Activated CD8-positive, alpha-beta memory T cell treated with anti-CD3 and anti-CD28 coated beads, Interleukin-2, amount 50 U/mL, for 1 hour (primary cell): ENCODE measurements around the gene GATM.
"Not testable (repeated sequence)": the region's sequence is repeated elsewhere in the genome, so short reads cannot be mapped to it uniquely, and the experiment has no call there.

ENCODE experiments used
- DNase-seq: peaks from one replicate; pipeline ENCODE4 v3.0.0-alpha.2; 2020; ENCODE audit errors: extremely low read depth

GATM gene

GRCh38 chr15:45389351-45389750 is 11.0 kb upstream of the GATM start:
- DNase-seq: no peak

DNA sequence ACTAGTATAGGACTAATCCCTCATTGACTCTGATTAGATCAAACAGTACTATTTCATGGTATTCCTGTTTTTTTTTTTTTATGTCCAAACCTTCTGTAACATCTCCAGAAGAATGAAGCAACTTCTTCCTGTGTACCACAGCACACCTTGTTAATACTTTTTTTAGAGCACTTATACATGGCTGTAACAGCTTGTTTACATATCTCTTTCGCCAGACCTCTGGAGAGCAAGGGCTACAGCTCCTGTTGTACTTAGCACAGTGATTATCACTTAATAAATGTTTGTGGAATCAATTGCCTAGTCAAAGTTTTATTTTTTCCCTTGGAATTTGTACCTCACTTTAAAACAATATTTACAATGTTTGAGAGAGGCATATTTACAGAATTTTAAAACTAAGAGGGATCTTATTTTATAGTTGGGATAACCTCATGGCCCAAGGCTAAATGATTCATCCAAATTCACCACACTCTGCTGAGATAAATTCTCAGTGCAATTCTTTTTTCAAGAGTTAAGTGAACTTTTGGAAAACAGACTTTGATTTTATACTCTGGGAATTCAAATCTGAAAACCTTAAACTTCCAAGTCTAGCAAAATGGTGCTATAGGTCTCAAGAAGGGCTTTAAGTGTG is 9.2 kb upstream of the GATM start:
- DNase-seq: no peak

DNA sequence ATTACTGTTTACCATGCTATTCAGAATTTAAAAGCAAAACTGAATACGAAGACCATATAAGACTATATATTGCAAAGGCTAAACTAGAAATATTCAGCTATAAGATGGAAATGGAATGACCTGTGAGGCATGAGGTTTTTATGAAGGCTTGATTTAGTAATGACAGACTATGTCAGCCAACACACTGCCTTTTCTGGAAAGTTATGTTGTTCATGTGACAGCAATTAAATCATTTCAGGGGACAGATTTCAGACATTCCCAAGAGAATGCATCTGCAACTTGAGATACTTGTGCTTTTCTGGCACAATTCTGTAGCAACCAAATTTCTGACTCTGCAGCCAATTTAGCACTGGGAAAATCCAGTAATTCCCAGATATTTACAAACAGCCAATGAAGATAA is 8.6 kb upstream of the GATM start:
- DNase-seq: no peak

DNA sequence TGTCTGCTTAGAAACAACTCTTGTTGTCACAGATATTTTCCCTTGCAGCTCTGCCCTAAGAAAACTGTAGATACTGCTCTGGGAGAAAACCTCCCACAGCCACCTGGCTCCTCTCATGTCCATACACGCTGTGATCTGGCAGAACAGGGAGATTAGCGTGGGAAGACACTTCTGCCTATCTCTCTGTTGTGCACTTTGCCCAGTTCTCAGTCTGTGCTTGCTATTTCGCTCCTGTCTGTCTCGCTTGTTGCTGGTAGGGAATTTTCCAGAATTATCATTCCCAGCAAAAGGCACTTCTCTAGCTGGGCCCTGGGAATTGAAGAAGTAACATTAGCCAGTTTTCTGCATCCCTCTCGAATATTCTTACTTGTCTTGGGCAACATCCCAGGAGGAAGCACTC is 8.1 kb upstream of the GATM start:
- DNase-seq: no peak

- DNase-seq: no peak
Measured at GRCh38 chr15:45385590-45385989, 7.2 kb upstream of the GATM start.

DNA sequence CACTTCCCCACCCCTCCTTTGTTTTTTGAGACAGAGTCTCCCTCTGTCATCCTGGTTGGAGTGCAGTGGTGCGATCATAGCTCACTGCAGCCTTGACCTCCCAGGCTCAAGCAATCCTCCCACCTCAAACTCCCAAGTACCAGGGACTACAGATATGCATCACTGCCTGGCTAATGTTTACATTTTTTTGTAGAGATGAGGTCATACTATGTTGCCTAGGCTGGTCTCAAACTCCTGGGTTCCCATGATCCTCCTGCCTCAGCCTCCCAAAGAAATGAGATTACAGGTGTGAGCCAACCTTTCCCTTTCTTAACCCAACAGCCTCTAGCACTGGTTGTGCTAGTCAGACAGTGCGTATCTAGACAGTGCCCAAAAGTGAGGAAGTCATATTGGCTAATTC is 6.4 kb upstream of the GATM start:
- no peak for DNase-seq

- DNase-seq: no peak
Measured at GRCh38 chr15:45378913-45379262, 544 bp upstream of the GATM start.

GRCh38 chr15:45377609-45378148 is 665 bp downstream of the GATM start:
- DNase-seq: no peak

GRCh38 chr15:45376967-45377608 is 1.3 kb downstream of the GATM start:
- no peak for DNase-seq

DNA sequence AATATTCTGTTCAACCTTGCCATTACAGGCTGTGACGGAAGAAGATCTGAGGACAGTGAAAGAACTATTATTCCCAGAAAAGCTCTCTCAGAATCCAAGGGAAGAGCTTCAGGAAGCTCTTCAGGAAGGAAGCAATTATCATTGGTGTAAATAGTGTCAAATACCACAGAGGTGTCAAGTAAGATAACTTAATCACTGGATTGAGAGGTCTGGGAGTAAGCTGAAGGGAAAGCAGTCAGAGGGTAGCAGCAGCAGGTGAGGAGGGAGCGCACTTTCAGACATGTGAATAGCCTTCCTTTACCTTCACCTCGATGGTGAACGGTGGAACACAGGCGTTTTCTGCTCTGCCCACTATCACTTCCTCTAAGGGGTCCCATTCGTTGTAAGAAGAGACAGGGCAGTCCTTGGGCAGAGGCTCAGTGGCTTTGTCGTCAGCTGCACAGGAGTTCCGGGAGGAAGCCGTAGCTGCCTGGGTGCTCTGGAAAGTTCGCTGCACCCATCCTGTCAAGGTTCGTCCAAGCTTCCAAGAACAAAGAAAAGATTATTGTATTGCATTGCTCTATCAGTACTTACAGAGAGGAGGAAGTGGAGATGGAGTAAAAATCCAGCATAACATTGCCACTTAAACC is 1.9 kb downstream of the GATM start:
- no peak for DNase-seq

GRCh38 chr15:45375836-45376235 is 2.5 kb downstream of the GATM start:
- DNase-seq: no peak

GRCh38 chr15:45373976-45374375 is 4.4 kb downstream of the GATM start:
- DNase-seq: no peak

DNA sequence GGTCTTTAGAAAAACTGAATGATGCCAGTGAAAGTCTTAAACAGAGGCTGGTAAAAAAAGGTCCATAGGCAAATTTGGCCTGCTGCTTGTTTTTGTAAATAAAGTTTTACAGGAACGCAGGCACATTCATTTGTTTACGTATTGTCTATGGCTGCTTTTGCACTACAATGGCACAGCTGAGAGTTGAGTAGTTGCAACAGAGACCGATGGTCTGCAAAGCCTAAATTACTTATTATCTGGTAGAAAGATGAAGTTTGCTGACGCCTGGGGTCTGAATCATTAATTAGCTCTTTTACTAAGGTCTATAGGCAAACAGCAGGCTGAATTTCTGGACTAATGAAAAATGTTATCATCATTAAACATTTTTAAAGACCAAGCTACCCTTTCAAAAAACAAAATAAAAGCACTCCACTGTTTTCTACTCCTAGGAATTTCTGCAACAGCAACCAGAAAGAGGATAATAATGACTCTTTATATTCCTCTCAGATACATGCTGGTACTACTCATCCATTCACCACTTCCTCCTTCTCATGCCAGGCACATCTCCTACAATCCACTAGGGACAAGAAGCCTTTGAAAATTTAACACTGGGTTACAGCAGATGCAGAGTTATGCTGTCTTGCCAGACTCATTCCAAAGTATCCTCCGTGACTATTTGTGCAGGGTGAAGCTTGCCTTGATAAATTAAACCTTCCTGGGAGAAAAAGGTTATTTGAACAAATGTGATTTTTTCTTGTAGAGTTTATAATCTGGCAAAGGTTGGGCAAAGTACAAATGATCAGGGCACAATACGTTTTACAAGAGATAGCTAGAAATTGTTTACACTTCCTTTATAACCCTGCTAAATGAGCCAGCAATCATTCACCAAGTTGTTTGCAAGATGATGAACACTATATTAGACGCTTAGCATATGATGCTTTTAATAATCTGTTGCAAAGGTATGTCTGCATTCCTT is 6.0 kb downstream of the GATM start:
- no peak for DNase-seq

DNA sequence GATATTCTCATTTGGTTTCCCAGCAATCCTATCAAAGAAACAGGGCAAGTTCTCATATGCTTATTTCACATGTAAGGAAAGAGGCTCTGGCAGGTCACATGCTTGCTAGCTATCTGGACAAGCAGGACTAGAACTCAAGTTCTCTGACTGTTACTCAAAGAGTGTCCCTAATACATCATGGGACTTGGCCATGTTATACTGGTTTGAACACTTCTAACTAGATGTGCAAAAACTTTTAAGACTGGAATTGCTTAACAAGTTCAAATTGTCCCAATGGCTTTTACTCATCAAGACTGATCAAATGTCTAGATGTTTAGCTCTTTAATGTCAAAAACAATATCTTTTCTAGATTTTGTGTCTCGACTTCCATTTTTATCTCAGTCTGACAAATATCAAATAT is 6.8 kb downstream of the GATM start:
- DNase-seq: no peak

DNA sequence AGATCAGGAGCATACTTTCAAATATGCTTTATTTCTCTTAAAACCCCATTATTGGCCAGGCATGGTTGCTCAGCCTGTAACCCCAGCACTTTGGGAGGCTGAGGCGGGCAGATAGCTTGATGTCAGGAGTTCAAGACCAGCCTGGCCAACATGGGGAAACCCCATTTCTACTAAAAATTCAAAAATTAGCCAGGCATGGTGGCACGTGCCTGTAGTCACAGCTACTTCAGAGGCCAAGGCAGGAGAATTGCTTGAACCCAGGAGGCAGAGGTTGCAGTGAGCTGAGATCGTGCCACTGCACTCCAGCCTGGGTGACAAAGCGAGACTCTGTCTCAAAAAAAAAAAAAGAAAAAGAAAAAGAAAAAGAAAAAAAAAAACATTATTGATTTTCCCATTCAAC is 8.3 kb downstream of the GATM start:
- not testable (repeated sequence) for DNase-seq

DNA sequence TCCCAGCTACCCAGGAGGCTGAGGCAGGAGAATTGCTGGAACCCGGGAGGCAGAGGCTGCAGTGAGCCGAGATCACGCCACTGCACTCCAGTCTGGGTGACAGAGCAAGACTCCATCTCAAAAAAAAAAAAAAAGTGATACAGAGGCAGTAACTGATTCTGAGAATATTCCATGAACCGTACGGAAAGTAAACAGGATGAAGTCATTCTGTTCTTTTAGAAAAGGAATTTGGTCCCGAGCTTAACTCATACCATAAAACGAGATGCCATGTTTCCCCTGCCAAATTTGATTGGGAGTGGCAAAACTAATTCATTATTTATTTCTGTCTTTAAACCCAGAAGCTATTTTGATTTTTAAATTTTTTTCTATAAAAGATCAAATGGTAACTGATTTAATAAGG is 11.1 kb downstream of the GATM start:
- not testable (repeated sequence) for DNase-seq

GRCh38 chr15:45364271-45364670 is 14.1 kb downstream of the GATM start:
- no peak for DNase-seq

DNA sequence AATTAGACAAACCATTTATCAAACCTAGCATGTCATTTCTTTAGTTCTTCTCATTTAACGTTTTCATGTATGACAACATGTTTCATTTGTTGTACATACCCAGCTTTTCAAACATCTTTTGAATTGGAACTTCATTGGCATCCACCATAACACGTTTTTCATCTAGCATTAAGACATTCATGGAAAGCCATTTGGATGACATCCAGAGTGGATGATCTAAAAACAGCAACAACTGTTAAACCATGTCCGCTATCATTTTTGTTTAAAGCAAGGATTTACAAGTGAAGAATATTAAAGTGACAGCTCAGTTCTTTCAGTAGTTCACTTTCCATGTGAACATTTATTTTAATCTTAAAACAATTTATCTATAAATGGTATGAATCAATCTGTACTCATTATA is 14.5 kb downstream of the GATM start:
- DNase-seq: no peak

GRCh38 chr15:45363334-45363733 is 15.0 kb downstream of the GATM start:
- DNase-seq: no peak

- no peak for DNase-seq
Measured at GRCh38 chr15:45362419-45362818, 15.9 kb downstream of the GATM start.

DNA sequence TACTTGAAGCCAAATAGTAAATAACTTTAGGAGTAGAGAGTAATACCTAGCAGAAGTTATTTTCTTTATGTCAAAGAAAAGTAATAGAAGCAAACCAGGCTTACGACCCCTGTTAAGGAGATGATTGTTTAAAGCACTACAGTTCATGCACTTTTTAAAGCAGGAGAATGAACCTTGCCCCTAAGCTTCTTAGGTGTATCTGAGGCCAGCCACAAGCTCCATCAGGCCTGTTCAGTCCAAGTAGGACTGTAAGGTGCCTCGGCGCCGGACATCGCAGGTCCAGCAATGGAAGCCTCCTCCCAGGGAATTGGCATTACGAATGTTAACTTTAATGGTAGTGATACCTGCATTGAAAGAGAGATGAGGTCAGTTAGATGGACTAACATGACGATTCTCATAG is 16.5 kb downstream of the GATM start:
- DNase-seq: no peak

GRCh38 chr15:45355860-45356259 is 22.5 kb downstream of the GATM start:
- DNase-seq: no peak
